Upper lobe of left lung (tissue), 4 donors: ENCODE measurements around the gene DESI2.

Experiments
- CTCF ChIP-seq, 6 experiments: fragments of 450-650 bp in 4 of 6; fragments of 200-600 bp in 2 of 6; sonication (generic) in 2 of 6; IDR thresholded peaks; one replicate each; pipeline ENCODE4 v1.5.1; 2016 to 2019; ENCODE audit warnings: antibody characterized with exemption in 6 of 6
- POLR2A ChIP-seq, 4 donors: fragments of 450-650 bp; IDR thresholded peaks; one replicate each; pipeline ENCODE4 v1.5.1; 2016 to 2017; ENCODE audit warnings: antibody characterized with exemption in 4 of 4, mild to moderate bottlenecking in 2 of 4
- POLR2AphosphoS5 ChIP-seq, 2 donors: sonication (generic); formaldehyde crosslinking; IDR thresholded peaks; one replicate each; pipeline ENCODE4 v1.5.1; 2017; ENCODE audit warnings: antibody characterized with exemption in 2 of 2

DNA sequence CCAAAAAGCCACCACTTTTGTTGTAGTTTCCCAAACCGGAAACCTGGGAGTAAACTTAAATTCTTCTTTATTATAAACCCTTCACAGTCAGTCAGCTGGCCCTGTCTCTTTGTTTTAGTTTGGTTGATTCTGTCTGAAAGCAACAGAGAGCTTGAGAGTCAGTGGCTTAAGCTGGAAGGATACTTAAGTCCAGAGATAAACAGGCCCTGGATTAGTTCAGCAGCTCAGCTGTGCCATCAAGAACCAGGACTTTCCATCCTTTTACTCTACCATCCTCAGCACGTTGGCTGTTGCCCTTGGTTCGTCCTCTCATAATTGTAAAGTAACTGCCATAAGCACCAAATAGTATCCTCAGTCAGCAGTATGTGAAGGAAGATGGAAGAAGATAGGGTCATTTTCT is 4.5 kb downstream of the DESI2 start:
- no peak for TF ChIP-seq CTCF (IDR thresholded peaks at IDR 0.05)
- TF ChIP-seq POLR2A (IDR thresholded peaks at IDR 0.05) = no peak
- no peak for TF ChIP-seq POLR2AphosphoS5 (IDR thresholded peaks at IDR 0.05)
